ENCODE results near the gene PRKACA.

Gene PRKACA

DNA sequence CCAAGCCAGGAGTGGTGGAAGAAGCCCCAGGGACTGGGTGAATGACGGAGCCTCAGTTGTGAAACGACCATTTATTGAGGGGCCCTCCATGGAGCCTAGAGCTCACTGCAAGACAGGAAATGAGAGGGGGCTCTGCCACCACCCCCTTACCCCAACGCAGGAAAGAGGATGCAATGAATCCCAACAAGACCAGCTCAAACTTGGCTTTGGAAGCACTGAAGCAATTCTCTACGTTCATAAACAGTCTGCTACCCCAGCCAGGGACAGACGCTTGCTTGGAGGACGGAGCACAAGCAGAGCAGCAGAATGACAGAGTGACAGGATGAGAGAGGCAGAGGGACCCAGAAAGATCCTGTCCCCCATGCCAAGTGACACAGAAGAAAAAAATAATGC lies 1.0 kb downstream of the PRKACA start:
- no peak for DNase-seq

- DNase-seq = no peak
Measured at GRCh38 chr19:14115756-14116155, 1.8 kb downstream of the PRKACA start.

DNA sequence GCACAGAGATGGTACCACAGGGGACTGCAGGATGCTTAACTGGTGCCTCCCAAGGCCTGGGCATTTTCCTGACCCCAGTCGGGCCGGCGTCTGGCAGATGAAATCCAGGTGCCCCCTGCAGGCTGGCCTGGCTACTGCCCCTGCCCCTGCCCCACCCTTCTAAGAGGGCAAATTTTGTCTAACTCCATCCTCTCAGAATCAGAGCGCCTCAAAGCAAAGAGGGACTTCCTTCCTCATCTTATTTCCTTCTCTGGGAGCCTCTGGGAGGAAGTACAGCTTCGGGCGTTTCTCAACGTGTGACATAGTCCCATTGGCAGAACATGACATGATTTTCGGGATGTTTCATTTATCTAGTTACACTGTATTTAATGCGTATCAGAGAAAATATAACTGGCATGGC lies 2.7 kb downstream of the PRKACA start:
- DNase-seq = no peak

DNA sequence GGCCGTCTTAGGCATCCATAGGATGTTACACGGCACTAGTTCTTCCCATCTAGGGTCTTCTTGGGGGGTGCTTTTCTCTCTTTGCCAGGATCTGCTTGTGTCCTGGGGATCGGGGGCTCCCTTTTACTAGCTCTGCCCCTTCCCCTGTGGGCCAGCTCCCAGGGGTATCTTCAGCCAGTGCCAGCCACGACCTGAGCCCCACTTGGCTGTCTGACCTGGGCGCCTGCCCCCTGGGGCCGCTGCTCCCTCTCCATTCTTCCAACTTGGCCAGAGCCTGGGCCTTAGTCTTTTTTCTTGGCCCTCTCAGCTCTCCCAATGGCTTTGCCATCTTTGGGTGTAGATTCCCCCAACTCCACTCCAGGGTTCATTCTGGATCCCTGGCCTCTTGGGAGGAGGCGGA lies 3.1 kb downstream of the PRKACA start:
- DNase-seq = no peak

DNA sequence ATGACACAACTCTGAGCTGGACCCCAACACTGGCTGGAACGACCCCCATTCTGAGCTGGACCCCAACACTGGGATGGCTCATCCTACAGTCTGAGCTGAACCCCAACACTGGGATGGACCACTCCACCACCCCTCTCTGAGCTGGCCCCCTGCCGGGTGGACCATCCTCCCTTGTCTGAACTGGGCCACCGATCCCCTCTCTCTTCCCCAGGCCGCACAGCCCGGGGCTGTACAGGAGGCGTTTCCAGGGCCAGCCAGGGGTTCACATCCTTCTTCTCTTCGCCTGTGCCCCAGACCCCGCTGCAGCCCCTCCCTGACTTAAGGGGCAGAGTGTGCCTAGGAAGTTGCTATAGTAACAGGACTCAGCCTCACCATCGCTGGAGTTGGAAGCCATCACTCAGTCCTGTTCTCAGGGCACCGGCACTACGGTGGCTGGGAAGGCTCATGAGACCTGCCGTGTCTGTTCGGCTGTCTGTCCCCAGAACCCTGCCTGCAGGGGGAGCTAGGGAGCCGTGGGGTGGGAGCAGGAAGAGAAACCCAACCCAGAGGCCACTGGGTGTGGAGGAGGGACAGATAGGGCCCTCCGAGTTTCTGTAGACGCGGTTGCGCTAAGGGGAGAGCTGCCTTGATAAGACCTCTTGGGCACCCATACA lies 3.7 kb downstream of the PRKACA start:
- DNase-seq = no peak

DNA sequence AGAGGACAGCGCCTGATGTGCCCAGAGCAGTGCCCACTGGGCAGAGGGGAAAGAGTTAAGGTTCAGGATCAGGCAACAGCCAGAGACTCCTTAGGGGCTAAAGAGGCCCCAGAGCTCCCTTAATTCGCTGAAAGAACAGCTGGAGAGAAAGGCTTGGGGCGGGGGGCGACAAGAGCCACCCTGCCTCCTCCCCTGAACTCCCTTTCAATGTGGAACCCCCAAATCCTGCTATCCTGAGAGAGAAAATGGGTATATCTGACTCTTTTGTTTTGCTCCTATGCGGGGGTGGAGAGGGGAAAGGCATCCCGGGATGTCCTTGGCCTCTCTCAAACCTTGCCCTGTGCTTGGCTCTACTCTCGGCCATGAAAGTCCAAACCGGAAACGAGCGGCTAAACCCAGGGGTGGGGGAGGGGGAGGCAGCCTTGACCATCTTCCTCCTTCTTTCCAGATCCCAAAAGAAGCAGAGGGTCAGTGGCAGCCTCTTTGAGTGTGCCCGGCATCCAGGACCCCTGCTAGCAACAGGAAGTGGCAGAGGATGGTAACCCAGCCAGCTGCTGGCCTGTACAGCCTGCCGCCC lies 4.7 kb downstream of the PRKACA start:
- DNase-seq = no peak

- DNase-seq = no peak
Measured at GRCh38 chr19:14112051-14112808, 5.3 kb downstream of the PRKACA start.

DNA sequence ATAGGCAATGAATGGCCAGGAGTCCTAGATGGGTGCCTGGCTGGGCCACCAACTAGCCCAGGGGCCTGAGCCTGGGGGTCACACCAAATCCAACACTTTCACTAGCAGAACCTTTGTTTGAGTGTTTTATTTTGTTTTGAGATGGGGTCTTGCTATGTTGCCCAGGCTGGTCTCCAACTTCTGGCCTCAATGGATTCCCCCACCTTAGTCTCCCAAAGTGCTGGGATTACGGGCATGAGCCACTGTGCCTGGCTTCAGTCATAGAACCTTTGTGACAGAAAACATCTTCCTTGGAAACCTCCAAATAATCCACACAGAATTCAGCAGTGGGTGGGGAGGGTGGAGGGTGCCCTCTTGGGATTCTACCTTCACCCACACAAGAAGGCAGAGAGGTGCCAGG lies 6.1 kb downstream of the PRKACA start:
- DNase-seq = no peak

DNA sequence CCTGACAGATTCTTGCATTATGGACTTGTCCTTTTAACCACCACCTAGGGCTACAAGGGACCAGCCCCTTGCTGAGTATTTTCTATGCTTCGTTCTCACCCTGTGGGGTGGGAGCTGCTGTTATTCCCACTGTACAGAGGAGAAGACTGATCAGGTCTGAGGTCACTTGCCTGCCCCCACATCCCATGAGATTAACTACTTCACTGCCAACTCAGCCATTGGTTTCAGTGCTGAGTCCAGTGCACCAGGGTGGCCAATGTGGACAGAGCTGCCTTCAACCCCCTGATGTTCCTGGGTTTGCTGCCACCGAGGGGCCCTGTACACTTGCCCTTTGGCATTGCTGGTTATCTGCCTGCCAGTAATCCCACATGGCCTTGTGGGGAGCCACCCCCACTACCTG lies 6.9 kb downstream of the PRKACA start:
- DNase-seq = no peak

GRCh38 chr19:14107581-14108461 lies 9.7 kb downstream of the PRKACA start:
- DNase-seq = no peak

- no peak for DNase-seq
Measured at GRCh38 chr19:14106840-14107239, 10.7 kb downstream of the PRKACA start.

DNA sequence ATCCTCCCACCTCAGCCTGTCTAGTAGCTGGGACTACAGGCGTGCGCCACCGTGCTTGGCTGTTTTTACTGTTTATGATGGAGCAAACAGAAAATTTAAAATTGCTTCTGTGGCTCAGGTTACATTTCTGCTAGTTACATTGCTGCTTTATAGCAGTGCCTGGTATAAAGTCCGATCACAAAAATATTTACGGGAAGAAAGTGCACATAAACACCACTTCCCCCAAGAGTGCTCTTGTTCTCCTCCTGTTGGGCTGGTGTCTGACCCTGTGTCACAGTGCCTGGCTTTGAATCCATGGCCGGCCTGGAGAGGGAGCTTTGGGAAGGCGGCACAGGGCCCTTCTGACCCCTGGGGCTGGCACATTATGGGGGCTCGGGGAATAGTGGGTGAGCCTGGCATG lies 11.9 kb downstream of the PRKACA start:
- DNase-seq = no peak

DNA sequence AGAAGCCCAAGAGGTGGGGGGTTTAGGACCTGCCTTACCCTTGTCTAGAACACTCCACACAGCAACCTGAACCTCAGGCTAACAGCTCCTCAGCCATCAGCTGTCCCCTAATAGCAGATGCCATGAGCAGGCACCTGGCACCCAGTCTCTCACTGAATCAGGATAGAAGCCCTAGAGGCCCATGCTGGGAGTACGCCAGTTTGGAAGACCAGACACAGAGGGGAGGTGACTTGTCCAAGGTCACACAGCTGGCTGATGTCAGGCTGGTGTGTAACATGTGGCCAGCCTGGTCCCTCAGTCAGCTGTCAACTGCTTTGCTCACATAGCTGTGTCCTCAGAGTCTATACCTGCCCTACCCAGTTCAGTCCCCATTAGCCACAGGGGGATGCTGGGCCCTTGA lies 14.3 kb downstream of the PRKACA start:
- no peak for DNase-seq

GRCh38 chr19:14102756-14103155 lies 14.8 kb downstream of the PRKACA start:
- DNase-seq = no peak

GRCh38 chr19:14102102-14102696 lies 15.4 kb downstream of the PRKACA start:
- no peak for DNase-seq

- DNase-seq = no peak
Measured at GRCh38 chr19:14101003-14101545, 16.5 kb downstream of the PRKACA start.

- no peak for DNase-seq
Measured at GRCh38 chr19:14097532-14098151, 19.9 kb downstream of the PRKACA start.

GRCh38 chr19:14096272-14096992 lies 21.1 kb downstream of the PRKACA start:
- no peak for DNase-seq

GRCh38 chr19:14094854-14095253 lies 22.7 kb downstream of the PRKACA start:
- DNase-seq = no peak

GRCh38 chr19:14093117-14093823 lies 24.3 kb downstream of the PRKACA start:
- no peak for DNase-seq

Data from T1000 (cell line).